Measurements from ENCODE around the gene SLC27A5.

GRCh38 chr19:58522709-58523108 is 10.9 kb upstream of the SLC27A5 start:
- TF ChIP-seq CTCF (IDR thresholded peaks at IDR 0.05 in 8 of 11, conservative IDR thresholded peaks at IDR 0.05 in 3 of 11) (no peak), POLR2A (IDR thresholded peaks at IDR 0.05) (no peak), POLR2AphosphoS5 (IDR thresholded peaks at IDR 0.05) (no peak)
